Endothelial cell of umbilical vein (primary cell): ENCODE data around the gene GATD1.

Source experiments
- CTCF ChIP-seq, 2 donors: IDR thresholded peaks; 1 replicate in 1 of 2; 2 replicates in 1 of 2; pipeline ENCODE4 v1.5.1; 2011; ENCODE audit warnings: low read length in 2 of 2, mild to moderate bottlenecking in 2 of 2, moderate library complexity in 2 of 2, control low read depth in 1 of 2, inconsistent platforms in 1 of 2, low read depth in 1 of 2; ENCODE audit not compliant: insufficient read depth in 1 of 2; ENCODE audit errors: extremely low read depth in 1 of 2
- EZH2 ChIP-seq: IDR thresholded peaks from 2 replicates; pipeline ENCODE4 v1.6.1; 2012; ENCODE audit warnings: borderline replicate concordance, low read depth, mild to moderate bottlenecking, moderate library complexity, low read length, inconsistent platforms; ENCODE audit not compliant: severe bottlenecking
- FOS ChIP-seq: IDR thresholded peaks from 2 replicates; pipeline ENCODE4 v1.6.1; 2011; ENCODE audit warnings: mild to moderate bottlenecking, low read length, moderate library complexity, borderline replicate concordance; ENCODE audit not compliant: insufficient read depth
- JUN ChIP-seq: IDR thresholded peaks from 2 replicates; pipeline ENCODE4 v1.6.1; 2011; ENCODE audit warnings: borderline replicate concordance, low read depth; ENCODE audit not compliant: insufficient read length, insufficient read depth
- MAX ChIP-seq: IDR thresholded peaks from 2 replicates; pipeline ENCODE4 v1.6.1; 2011; ENCODE audit not compliant: insufficient read depth, insufficient read length
- MYC ChIP-seq: IDR thresholded peaks from one replicate; pipeline ENCODE4 v1.6.1; 2011; ENCODE audit warnings: mild to moderate bottlenecking, low read depth, low read length
- POLR2A ChIP-seq: IDR thresholded peaks from 2 replicates; pipeline ENCODE4 v1.6.1; 2012; ENCODE audit warnings: low read depth, mild to moderate bottlenecking, control low read depth, low read length
- POLR2AphosphoS5 ChIP-seq: IDR thresholded peaks from 2 replicates; pipeline ENCODE4 v1.6.1; 2012; ENCODE audit warnings: low read depth, mild to moderate bottlenecking, control low read depth, low read length, moderate library complexity; ENCODE audit not compliant: insufficient read depth

GRCh38 chr11:765802-766091 lies 11.5 kb downstream of the GATD1 start:
- no peak for TF ChIP-seq CTCF (IDR thresholded peaks at IDR 0.05; ENCODE audit: extremely low read depth in 1 of 2, insufficient read depth in 1 of 2, low read depth in 1 of 2, low read length in 2 of 2)
- no peak for TF ChIP-seq POLR2A
- no peak for TF ChIP-seq EZH2
- no peak for TF ChIP-seq MAX
- no peak for TF ChIP-seq POLR2AphosphoS5
- no peak for TF ChIP-seq MYC
- TF ChIP-seq JUN, result no peak
- no peak for TF ChIP-seq FOS
